A549 (cell line): ENCODE data around the gene RAB42.

ENCODE experiments used
- CEBPB ChIP-seq, 2 experiments: fragments of >200 bp in 1 of 2; sonication (Bioruptor Twin) in 1 of 2; formaldehyde crosslinking in 1 of 2; IDR thresholded peaks; 2 replicates each; pipeline ENCODE4 v1.6.1; 2012 to 2016
- EP300 ChIP-seq, 2 experiments: fragments of >200 bp; sonication (Bioruptor Twin); formaldehyde crosslinking; IDR thresholded peaks; 2 replicates in 1 of 2; 3 replicates in 1 of 2; pipeline ENCODE4 v1.6.1; 2016 to 2017
- MYC ChIP-seq: IDR thresholded peaks from 2 replicates; pipeline ENCODE4 v1.6.1; 2012; ENCODE audit warnings: mild to moderate bottlenecking, inconsistent platforms, low read length, improper control_type of control experiment, borderline replicate concordance
- POLR2A ChIP-seq: IDR thresholded peaks from 2 replicates; pipeline ENCODE4 v1.6.1; 2012; ENCODE audit warnings: mild to moderate bottlenecking, low read length
- RFX5 ChIP-seq: fragments of 450-650 bp; IDR thresholded peaks from 2 replicates; pipeline ENCODE4 v1.7.1; 2014; ENCODE audit warnings: antibody characterized with exemption, mild to moderate bottlenecking, moderate library complexity

DNA sequence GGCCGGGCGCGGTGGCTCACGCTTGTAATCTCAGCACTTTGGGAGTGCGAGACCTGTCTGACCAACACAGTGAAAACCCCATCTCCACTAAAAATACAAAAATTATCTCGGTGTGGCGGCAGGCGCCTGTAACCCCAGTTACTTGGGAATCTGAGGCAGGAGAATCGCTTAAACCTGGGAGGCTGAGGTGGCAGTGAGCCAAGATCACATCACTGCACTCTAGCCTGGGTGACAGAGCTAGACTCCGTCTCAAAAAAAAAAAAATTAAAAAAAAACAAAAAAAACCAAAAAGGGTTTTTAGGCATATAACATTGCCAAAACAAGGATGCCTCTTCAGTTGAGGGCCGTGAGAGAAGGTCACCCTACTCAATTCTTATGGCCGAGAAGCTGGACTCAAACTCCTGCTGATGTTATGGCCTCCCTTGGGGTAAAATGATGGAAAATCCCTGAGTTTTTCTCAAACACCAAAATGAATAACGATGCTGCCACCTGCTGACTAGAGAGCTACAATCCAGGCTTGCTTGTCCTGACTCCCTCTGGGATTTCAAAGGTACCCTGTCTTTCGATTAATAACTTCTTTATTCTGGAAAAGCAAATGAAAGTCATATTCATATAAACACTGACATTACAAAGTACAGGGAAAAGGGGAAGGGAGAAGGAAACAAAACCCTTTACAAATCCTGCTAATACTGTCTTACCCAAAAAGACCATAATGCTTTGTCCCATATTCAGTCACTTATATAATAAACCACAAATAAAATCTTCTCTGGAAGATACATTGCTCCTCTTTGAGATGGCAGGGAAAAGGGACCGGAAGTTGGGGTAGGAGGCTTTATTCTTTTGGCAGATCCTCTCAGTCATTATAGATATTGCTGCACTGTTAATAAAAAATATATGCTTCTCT is 10.7 kb downstream of the RAB42 start:
- TF ChIP-seq MYC = no peak
- TF ChIP-seq POLR2A = no peak
- no peak for TF ChIP-seq RFX5
- no peak for TF ChIP-seq CEBPB (IDR thresholded peaks at IDR 0.05)
- TF ChIP-seq EP300 (IDR thresholded peaks at IDR 0.05) = no peak
